Kidney (tissue), 14 donors: ENCODE measurements around the gene SCAMP2. TPM values are rescaled to one million over a fixed set of nuclear protein-coding genes. Genes with fewer than 3 reads are reported as not detected.

Experiments
- DNase-seq, 5 donors: peaks; one replicate each; pipeline ENCODE4 v3.0.0-alpha.2; 2013 to 2020
- FAIRE-seq: peaks from 2 replicates; lab custom pipeline; 2012; peaks lifted over from hg19 to GRCh38; lab: Jason Lieb, UNC
- H3K27ac ChIP-seq, 2 donors: one replicate each; pipeline ENCODE4 v1.7.0; 2013; ENCODE audit warnings: low read depth in 2 of 2, low read length in 2 of 2, inconsistent platforms in 1 of 2
- H3K27me3 ChIP-seq: one replicate; pipeline ENCODE4 v1.7.1; 2013; ENCODE audit warnings: low read length, inconsistent platforms; ENCODE audit not compliant: control insufficient read depth, insufficient read depth
- H3K36me3 ChIP-seq, 3 donors: one replicate each; pipeline versions ENCODE4 v1.7.0 to v1.7.1; 2013; ENCODE audit warnings: low read length in 3 of 3, control low read depth in 1 of 3, inconsistent platforms in 1 of 3; ENCODE audit not compliant: insufficient read depth in 3 of 3, control insufficient read depth in 2 of 3
- H3K4me1 ChIP-seq, 3 donors: one replicate each; pipeline versions ENCODE4 v1.7.0 to v1.7.1; 2013; ENCODE audit warnings: low read length in 3 of 3, inconsistent platforms in 1 of 3, low read depth in 1 of 3; ENCODE audit not compliant: control insufficient read depth in 2 of 3, insufficient read depth in 2 of 3
- H3K4me3 ChIP-seq, 3 donors: one replicate each; pipeline versions ENCODE4 v1.7.0 to v1.8.1; 2013; ENCODE audit warnings: low read length in 3 of 3, control low read depth in 1 of 3, inconsistent platforms in 1 of 3
- H3K9ac ChIP-seq, 3 donors: one replicate each; pipeline versions ENCODE4 v1.7.0 to v1.7.1; 2013; ENCODE audit warnings: low read length in 3 of 3, control low read depth in 1 of 3, inconsistent platforms in 1 of 3
- H3K9me3 ChIP-seq, 3 donors: one replicate each; pipeline versions ENCODE4 v1.7.0 to v1.7.1; 2013; ENCODE audit warnings: low read length in 3 of 3, control low read depth in 1 of 3, inconsistent platforms in 1 of 3; ENCODE audit not compliant: control insufficient read depth in 2 of 3, insufficient read depth in 1 of 3
- CTCF ChIP-seq: IDR thresholded peaks from 3 replicates; pipeline ENCODE4 v1.5.1; 2012; ENCODE audit warnings: mild to moderate bottlenecking, moderate library complexity, borderline replicate concordance; ENCODE audit not compliant: insufficient read depth; ENCODE audit errors: extremely low read depth
- intact Hi-C: fragments of 100-400 bp; cut with DNase I; formaldehyde crosslinking; loops from one replicate; pipeline ENCODE4 v1.11.1; 2022
- polyA plus RNA-seq: library from polyadenylated mRNA; stranded (reverse); fragments of 350-450 nt; fragmentation: Illumina TruSeq; extraction: RNeasy Lipid Tissue Mini Kit (QIAGEN cat#74804); gene quantifications from one replicate; pipeline ENCODE4 v1.2.3, GENCODE V29; 2014; ENCODE audit warnings: low read depth, low replicate concordance; ENCODE audit not compliant: insufficient read depth
- total RNA-seq: library from RNA; stranded (reverse); fragmentation: NEBNext Ultra II Directional; extraction: Animal tissue kit (Norgen Biotek cat#: 25700); gene quantifications from one replicate; pipeline ENCODE4 v1.2.1, GENCODE V29; 2021
- donor health status: control.
- donor health status: control.
- donor health status: control.
- donor health status: control.
- donor health status: control.
- donor health status: DM: yes; HTN: yes; CAD: no.
- donor health status: Normal renal cell carcinoma (clear cell type).

SCAMP2 gene
- total and polyA plus RNA-seq, 2 donors from 2014 or later = 87.9 to 102 TPM

GRCh38 chr15:74857082-74857655, 16.0 kb downstream of the SCAMP2 start:
- no peak overlapping the region for H3K4me3 ChIP-seq

GRCh38 chr15:74856537-74856936, 16.6 kb downstream of the SCAMP2 start:
- no peak for TF ChIP-seq CTCF
- Histone ChIP-seq H3K27me3 (no peaks in the 10 kb centered on the region), H3K4me3 (no peak overlapping the region), H3K9me3 (no peaks in the 10 kb centered on the region), H3K4me1 (peaks cover 0 to 28% (median 22%) of the 10 kb centered on the region in 3 donors), H3K27ac (peak overlapping the region in 1 of 2 donors; percentile 5), H3K36me3 (peaks cover 0 to 27% (median 13%) of the 10 kb centered on the region in 3 donors), H3K9ac (no peak overlapping the region)
- FAIRE-seq (no peak), DNase-seq (no peak)
- intact Hi-C loops = no loop called here

More at GRCh38 chr15:74857082-74857655, 16.0 kb downstream of the SCAMP2 start:
- peak in 1 of 5 donors; percentile 13 for DNase-seq
- H3K27ac ChIP-seq = peak overlapping the region in 1 of 2 donors; percentile 5
- no peak for FAIRE-seq
- no peaks in the 10 kb centered on the region for H3K9me3 ChIP-seq
- intact Hi-C loops = no loop called here
- TF ChIP-seq CTCF = no peak
- no peaks in the 10 kb centered on the region for H3K27me3 ChIP-seq
- H3K36me3 ChIP-seq = peaks cover 0 to 20% (median 7%) of the 10 kb centered on the region in 3 donors
- H3K4me1 ChIP-seq = peaks cover 0 to 28% (median 22%) of the 10 kb centered on the region in 3 donors
- no peak overlapping the region for H3K9ac ChIP-seq

- Histone ChIP-seq H3K27ac (peak overlapping the region in 1 of 2 donors; percentile 32), H3K9me3 (no peaks in the 10 kb centered on the region), H3K36me3 (peaks cover 0 to 33% (median 19%) of the 10 kb centered on the region in 3 donors), H3K4me1 (peaks cover 0 to 32% (median 22%) of the 10 kb centered on the region in 3 donors), H3K27me3 (no peaks in the 10 kb centered on the region), H3K4me3 (no peak overlapping the region), H3K9ac (no peak overlapping the region)
- intact Hi-C loops = no loop called here
- no peak for FAIRE-seq
- TF ChIP-seq CTCF = no peak
- no peak for DNase-seq
Observed at GRCh38 chr15:74855857-74856256, 17.3 kb downstream of the SCAMP2 start.
